Measurements from ENCODE around the gene ATRIP. TPM values are rescaled to one million over a fixed set of nuclear protein-coding genes. Genes with fewer than 3 reads are reported as not detected.
A peak's percentile ranks its signal among the peaks of the same experiment; 100 is the strongest.

Gene ATRIP
- total and polyA plus RNA-seq, 2 of the 8 experiments (the other 6 are each of a cell fraction or from before 2014, with no cell fraction given) = 18.5 to 20.2 TPM

DNA sequence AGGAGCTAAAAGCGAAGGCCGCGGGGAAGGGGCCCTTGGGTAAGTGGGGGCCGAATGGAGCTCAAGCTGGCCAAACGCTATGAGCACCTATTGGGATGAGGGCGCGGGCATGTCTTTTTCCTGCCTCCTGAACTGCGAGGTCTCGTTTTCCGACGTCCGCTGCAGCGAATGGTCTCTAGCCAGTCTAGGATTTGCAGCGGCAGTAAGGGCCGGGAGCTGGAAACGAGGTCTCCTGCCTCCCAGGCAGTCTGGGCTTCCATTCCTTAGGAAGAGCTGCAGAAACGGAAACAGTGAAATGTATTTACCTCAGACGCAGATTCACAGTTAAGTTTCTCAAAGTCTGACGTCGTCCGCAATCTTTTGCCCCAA, 6.0 kb upstream of the ATRIP start:
- TF ChIP-seq GTF2F1 (IDR thresholded peaks at IDR 0.05; ENCODE audit: borderline replicate concordance, low read depth, low read length) (no peak), POLR2AphosphoS5 (IDR thresholded peaks at IDR 0.05; ENCODE audit: low read depth, low read length) (no peak), RAD21 (IDR thresholded peaks at IDR 0.05 in 1 of 2, conservative IDR thresholded peaks at IDR 0.05 in 1 of 2; ENCODE audit: low read depth in 2 of 2, low read length in 2 of 2) (no peak), E2F6 (IDR thresholded peaks at IDR 0.05) (no peak), SAP30 (IDR thresholded peaks at IDR 0.05; ENCODE audit: insufficient read depth, insufficient replicate concordance, low read length) (no peak), TAF7 (optimal IDR thresholded peaks at IDR 0.05; ENCODE audit: borderline replicate concordance, low read depth, low read length) (no peak), KDM1A (IDR thresholded peaks at IDR 0.05; ENCODE audit: borderline replicate concordance, low read length) (no peak), KDM5A (IDR thresholded peaks at IDR 0.05; ENCODE audit: low read length) (no peak), CREB1 (IDR thresholded peaks at IDR 0.05) (no peak), CHD1 (IDR thresholded peaks at IDR 0.05; ENCODE audit: low read depth, low read length) (no peak), SP2 (IDR thresholded peaks at IDR 0.05; ENCODE audit: low read length) (no peak)

More for the DNA sequence above, 6.0 kb upstream of the ATRIP start:
- H3K56ac ChIP-seq (replicated peaks; ENCODE audit: insufficient read length, low read depth, low read length) = peak overlapping the region; percentile 70
- peak overlapping the region; percentile 77 to 81 for H3K4me2 ChIP-seq (ENCODE audit: insufficient read depth in 1 of 2, low read depth in 2 of 2, low read length in 2 of 2)
- H3K18ac ChIP-seq (ENCODE audit: extremely low read depth, low read length) = no peak overlapping the region; the same call in 1 of the 2 replicates
- H4K5ac ChIP-seq (ENCODE audit: insufficient read length, low read depth, low read length) = no peak overlapping the region
- ChIA-PET POLR2A (ENCODE audit: partially characterized antibody) (interaction anchor here (0.8 to 10.3 kb wide), 20 partner anchors 10 to 223 kb away, joined by 3 to 233 read pairs (median 6); partner anchors contain the start of genes PFKFB4, PLXNB1, SHISA5 and ZNF589), CTCF (ENCODE audit: partially characterized antibody) (interaction anchor here (0.8 to 2.5 kb wide), 9 partner anchors 11 to 548 kb away, joined by 3 to 16 read pairs (median 5); partner anchors contain the start of gene PFKFB4)
- no peak overlapping the region for H2BK15ac ChIP-seq (ENCODE audit: low read length)
- no peak overlapping the region for H2BK120ac ChIP-seq (replicated peaks; ENCODE audit: low read depth, low read length)
- peaks cover 0 to 8% (median 3%) of the 10 kb centered on the region in 4 experiments; a peak in 6 of 7 replicates for H3K4me1 ChIP-seq (replicated peaks in 1 of 4; ENCODE audit: control insufficient read depth in 3 of 4, insufficient read depth in 4 of 4, low read length in 3 of 4)
- H3K9ac ChIP-seq (replicated peaks in 1 of 4; ENCODE audit: extremely low read depth in 1 of 4, low read depth in 3 of 4, low read length in 3 of 4) = peak overlapping the region; percentile 82 to 89 (median 87)
- peaks cover 5 to 34% of the 10 kb centered on the region in 2 experiments; a peak in 3 of 4 replicates for H3K79me2 ChIP-seq (ENCODE audit: control insufficient read depth in 1 of 2, insufficient read depth in 2 of 2, low read length in 2 of 2)
- H3K79me1 ChIP-seq (ENCODE audit: low read depth, low read length) = peaks cover 8% of the 10 kb centered on the region
- H3K36me3 ChIP-seq (ENCODE audit: control insufficient read depth in 2 of 4, insufficient read depth in 4 of 4, low read length in 3 of 4) = peaks cover 3 to 27% (median 13%) of the 10 kb centered on the region in 4 experiments; a peak in 5 of 8 replicates
- H3K4ac ChIP-seq (replicated peaks; ENCODE audit: insufficient read length, low read depth, low read length) = no peak overlapping the region
- DNase-seq (ENCODE audit: low read depth in 1 of 2, low spot score in 2 of 2) (no peak), FAIRE-seq (no peak)
- peak overlapping the region; percentile 80 to 99 (median 94) for H3K4me3 ChIP-seq (ENCODE audit: extremely low read depth in 1 of 4, insufficient read depth in 2 of 4, low read depth in 3 of 4, low read length in 4 of 4)
- H3K27me3 ChIP-seq (replicated peaks in 1 of 4; ENCODE audit: control insufficient read depth in 3 of 4, extremely low read depth in 1 of 4, insufficient read depth in 3 of 4, low read length in 3 of 4) = no peaks in the 10 kb centered on the region
- H3K23me2 ChIP-seq (ENCODE audit: low read depth, low read length) = peaks cover 3% of the 10 kb centered on the region; the same call in 1 of the 2 replicates
- no peak overlapping the region for H2AFZ ChIP-seq (ENCODE audit: low read length)
- H2AK5ac ChIP-seq (ENCODE audit: low read depth, low read length) = peak overlapping the region; percentile 54; the same call in 1 of the 2 replicates
- peak overlapping the region; percentile 96 for H2BK5ac ChIP-seq (ENCODE audit: low read depth, low read length)
- peak overlapping the region; percentile 80; the same call in 1 of the 2 replicates for H3K27ac ChIP-seq (ENCODE audit: low read depth, low read length)
- H2BK20ac ChIP-seq (ENCODE audit: low read length) = no peak overlapping the region
- no peak overlapping the region for H4K91ac ChIP-seq (replicated peaks; ENCODE audit: insufficient read length, low read length)
- 2% methylated on average over 21 of the region's 21 CpGs; no CpG with 5 or more reads in 1 of the 2 experiments for WGBS, 2 experiments (ENCODE audit: extremely low coverage in 1 of 2, insufficient coverage in 1 of 2, insufficient read length in 1 of 2, insufficient replicate concordance in 2 of 2, low coverage in 1 of 2, low lambda C conversion rate in 2 of 2, missing lambda C conversion rate in 1 of 2)
- H4K20me1 ChIP-seq (replicated peaks in 1 of 2; ENCODE audit: control insufficient read depth in 1 of 2, insufficient read depth in 2 of 2, low read length in 2 of 2) = peaks cover 0 to 4% of the 10 kb centered on the region in 2 experiments
- H3K14ac ChIP-seq (ENCODE audit: insufficient read length) = no peak overlapping the region
- peak overlapping the region; percentile 79; the same call in 1 of the 2 replicates for H4K8ac ChIP-seq (ENCODE audit: extremely low read depth, insufficient read depth, low read length)
- no peak overlapping the region for H3K23ac ChIP-seq (ENCODE audit: insufficient read length)
- no peaks in the 10 kb centered on the region for H3K9me3 ChIP-seq (ENCODE audit: insufficient read depth in 2 of 2, low read depth in 1 of 2, low read length in 1 of 2)
- no peak overlapping the region for H2BK12ac ChIP-seq (ENCODE audit: low read depth, low read length)

Data from H1 (cell line).